Cerebellar cortex (tissue), 1 donor: ENCODE measurements around the gene KLHL13.
"Not testable (repeated sequence)": the region's sequence is repeated elsewhere in the genome, so short reads cannot be mapped to it uniquely, and the experiment has no call there.

Experiments
- DNase-seq: peaks from one replicate; pipeline ENCODE4 v3.0.0-alpha.2; 2015; ENCODE audit warnings: low spot score

Gene KLHL13

GRCh38 chrX:117992192-117992723 lies 124.4 kb downstream of the KLHL13 start:
- DNase-seq: no peak

- DNase-seq: no peak
These were observed 126.2 kb downstream of the KLHL13 start for GRCh38 chrX:117990438-117990837.

GRCh38 chrX:117989512-117989911 lies 127.1 kb downstream of the KLHL13 start:
- DNase-seq: no peak

DNA sequence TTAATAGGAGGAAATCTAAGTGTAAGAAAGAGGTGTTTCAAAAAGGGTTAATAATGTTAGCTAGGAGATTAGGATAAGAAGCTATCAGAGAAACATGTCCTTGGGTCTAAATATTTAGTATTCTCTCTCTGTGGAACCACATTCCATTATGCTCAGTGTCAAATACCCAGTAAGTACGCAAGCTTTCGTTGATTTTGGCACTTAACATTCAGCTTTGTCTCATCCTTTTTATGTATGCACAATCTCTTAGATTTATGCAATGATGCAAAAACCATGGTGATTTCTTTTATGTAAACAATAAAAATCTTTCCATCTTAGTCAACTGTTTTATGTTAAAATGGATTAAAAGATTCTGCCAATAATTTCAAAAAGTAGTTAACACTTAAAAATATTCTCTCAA lies 129.2 kb downstream of the KLHL13 start:
- no peak for DNase-seq

DNA sequence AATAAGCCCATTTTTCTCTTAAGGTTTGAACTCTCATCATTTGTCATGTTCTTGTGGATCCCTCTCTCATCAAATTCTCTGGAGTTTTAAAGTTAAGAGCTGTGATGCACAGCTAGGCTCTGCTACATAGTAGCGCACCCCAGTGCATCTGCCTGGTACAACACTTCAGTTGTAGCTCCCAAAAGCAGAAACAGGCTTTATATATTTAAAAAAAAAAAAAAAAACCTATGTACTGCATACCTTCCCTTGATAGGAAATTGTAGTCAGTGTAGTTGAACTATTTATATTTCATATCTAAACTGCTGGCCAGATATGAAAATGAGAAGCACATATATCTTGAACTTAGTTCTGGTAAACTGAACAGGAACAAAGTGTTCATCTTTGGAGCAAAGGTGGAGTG lies 131.4 kb downstream of the KLHL13 start:
- no peak for DNase-seq

- DNase-seq: no peak
These were observed 133.8 kb downstream of the KLHL13 start for GRCh38 chrX:117982694-117983392.

GRCh38 chrX:117978402-117978801 lies 138.2 kb downstream of the KLHL13 start:
- DNase-seq: no peak

- no peak for DNase-seq
These were observed 139.1 kb downstream of the KLHL13 start for GRCh38 chrX:117977526-117977925.

DNA sequence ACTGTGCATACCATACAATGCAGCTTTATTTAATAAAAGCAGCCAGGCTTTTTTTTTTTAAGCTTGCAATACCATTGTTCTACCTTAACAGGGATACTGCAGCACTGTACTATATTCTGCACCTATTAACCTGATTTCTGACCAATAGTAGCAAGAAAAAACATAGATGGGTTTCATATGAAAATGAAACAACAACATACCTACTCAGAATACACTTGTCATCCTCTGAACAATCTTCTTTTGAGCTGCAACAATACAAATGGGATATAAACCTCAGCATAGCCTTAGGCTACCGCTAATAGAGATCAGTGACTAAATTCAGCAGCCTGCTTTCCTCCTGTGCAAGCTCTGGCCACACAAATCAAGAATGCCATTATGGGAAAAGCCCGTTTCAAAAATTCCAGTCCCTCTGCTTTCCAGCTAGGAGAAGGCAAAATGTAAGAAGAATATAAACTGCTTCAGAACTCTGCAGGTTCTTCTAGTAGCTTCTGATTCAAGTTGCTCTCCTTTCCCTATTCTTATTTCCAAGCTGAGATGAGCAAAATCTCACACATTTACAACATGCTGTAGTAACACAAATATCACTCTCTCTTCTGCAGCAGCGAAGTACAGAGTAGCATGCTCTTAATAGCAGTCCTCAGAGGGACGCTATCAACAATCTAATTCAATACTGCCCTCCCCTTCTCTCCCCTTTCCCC lies 143.4 kb downstream of the KLHL13 start:
- DNase-seq: peak; percentile 48

GRCh38 chrX:117972711-117973109 lies 143.9 kb downstream of the KLHL13 start:
- peak; percentile 61 for DNase-seq

DNA sequence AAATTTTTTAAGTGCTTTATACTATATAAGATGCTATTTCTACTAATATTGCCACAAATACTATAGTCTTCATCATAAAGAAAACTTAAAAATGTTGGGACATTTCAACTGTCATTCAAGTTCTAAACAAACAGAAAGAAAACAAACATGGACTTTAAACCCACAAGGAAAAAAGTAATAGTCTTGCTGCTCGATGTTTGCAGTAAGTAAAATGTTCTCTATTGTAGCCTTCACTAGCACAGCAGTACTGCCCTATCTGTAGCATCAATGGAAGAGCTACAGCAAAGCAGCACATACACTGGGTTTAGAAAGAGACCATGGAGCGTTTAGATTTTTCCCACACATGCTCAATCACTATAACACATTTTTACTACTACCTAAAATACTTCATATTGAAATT lies 146.8 kb downstream of the KLHL13 start:
- DNase-seq: peak; percentile 39

- peak; percentile 5 for DNase-seq
These were observed 147.3 kb downstream of the KLHL13 start for GRCh38 chrX:117969328-117969727.

DNA sequence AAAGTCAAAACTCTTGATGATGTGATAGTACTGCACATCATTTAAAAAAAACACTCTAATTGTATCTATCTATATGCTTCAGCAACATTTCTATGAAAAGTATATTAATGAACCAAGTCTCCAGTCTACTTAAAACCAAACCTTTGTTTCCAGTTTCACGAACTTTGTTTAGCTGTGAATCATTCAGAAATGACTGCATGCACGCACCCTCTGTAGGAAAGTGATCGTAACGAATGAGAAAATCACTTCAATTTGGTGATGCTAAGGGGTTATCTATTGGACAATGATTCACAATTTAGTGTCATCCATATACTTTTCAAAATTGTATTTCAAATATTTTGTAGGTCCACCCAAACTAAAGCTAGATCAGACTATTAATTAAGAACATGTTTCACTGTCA lies 157.6 kb downstream of the KLHL13 start:
- DNase-seq: no peak

GRCh38 chrX:117957128-117957527 lies 159.5 kb downstream of the KLHL13 start:
- DNase-seq: no peak

DNA sequence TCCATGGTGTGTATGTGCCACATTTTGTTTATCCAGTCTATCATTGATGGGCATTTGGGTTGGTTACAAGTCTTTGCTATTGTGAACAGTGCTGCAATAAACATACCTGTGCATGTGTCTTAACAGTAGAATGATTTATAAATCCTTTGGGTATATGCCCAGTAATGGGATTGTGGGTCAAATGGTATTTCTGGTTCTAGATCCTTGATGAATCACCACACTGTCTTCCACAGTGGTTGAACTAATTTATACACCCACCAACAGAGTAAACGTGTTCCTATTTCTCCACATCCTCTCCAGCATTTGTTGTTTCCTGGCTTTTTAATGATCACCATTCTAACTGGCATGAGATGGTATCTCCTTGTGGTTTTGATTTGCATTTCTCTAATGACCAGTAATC lies 177.3 kb downstream of the KLHL13 start:
- not testable (repeated sequence) for DNase-seq

- no peak for DNase-seq
These were observed 180.5 kb downstream of the KLHL13 start for GRCh38 chrX:117936118-117936517.

DNA sequence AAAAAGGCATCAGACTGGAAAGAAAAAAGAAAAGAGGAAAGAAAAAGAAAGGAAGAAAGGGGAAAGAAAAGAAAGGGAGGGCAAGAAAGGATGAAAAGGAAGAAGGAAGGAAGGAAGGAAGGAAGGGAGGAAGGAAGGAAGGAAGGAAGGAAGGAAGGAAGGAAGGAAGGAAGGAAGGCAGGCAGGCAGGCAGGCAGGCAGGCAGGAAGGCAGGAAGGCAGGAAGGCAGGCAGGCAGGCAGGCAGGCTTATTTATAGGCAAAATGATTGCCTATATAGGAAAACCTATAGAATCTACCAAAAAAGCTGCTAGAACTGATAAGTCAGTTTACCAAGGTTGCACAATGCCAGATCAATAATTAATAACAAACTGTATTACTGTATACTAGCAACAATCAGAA lies 186.5 kb downstream of the KLHL13 start:
- DNase-seq: not testable (repeated sequence)

- no peak for DNase-seq
These were observed 196.9 kb downstream of the KLHL13 start for GRCh38 chrX:117919755-117920154.

- DNase-seq: no peak
These were observed 206.4 kb downstream of the KLHL13 start for GRCh38 chrX:117910216-117910615.

- no peak for DNase-seq
These were observed 218.4 kb downstream of the KLHL13 start for GRCh38 chrX:117898226-117898625.

DNA sequence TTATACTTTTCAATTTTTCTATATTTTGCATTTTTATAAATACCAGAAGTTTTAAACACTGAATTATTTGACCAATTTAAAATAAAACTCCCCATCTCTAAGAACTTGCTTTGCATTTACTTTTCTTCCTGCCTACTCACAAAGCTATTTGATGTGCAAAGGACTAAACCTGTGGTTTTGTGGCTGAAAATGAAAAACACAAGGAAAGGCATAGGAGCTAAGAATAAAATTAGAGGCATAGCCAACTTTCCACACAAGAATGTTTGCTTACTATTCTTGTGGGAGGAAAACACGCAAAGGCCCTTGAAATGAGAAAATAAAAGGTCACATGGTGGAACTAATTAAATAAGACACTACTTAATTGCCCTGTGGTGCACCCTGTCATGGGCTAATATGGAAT lies 221.2 kb downstream of the KLHL13 start:
- DNase-seq: no peak

- DNase-seq: no peak
These were observed 224.1 kb downstream of the KLHL13 start for GRCh38 chrX:117892469-117892868.

GRCh38 chrX:117871796-117872195 lies 244.8 kb downstream of the KLHL13 start:
- no peak for DNase-seq

DNA sequence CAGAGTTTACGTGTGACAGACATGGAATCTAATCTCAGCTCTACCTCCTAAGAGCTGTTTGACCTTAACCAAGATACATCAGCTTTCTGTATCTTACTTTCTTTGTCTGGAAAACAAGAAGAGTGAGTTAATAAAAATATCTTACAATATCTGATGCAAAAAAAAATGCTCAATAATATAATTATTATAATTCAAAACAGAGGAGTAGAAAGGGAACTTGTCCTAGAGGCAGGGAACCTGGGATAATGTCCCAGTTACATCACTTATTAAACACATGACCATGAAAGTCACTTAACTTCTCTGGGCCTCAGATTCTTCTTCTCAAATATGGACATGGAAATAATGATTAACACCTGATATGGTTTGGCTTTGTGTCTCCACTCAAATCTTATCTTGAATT lies 256.1 kb downstream of the KLHL13 start:
- DNase-seq: no peak
